DOHH2 (cell line): Measurements from ENCODE around the gene KIF26A.

Source experiments
- H3F3A ChIP-seq: fragments of 200-600 bp; sonication (generic), shearing (Covaris generic); 2 replicates; pipeline ENCODE4 v1.6.0; 2016; ENCODE audit warnings: antibody characterized with exemption, mild to moderate bottlenecking; ENCODE audit not compliant: control insufficient read depth, insufficient read depth
- H3K27ac ChIP-seq: fragments of 200-600 bp; sonication (generic); 2 replicates; pipeline ENCODE4 v1.5.1; 2014; ENCODE audit warnings: low read depth, mild to moderate bottlenecking, low read length, moderate library complexity
- H3K27me3 ChIP-seq: fragments of 200-600 bp; sonication (generic); 2 replicates; pipeline ENCODE4 v1.6.1; 2014; ENCODE audit warnings: mild to moderate bottlenecking, low read length, mixed read lengths; ENCODE audit not compliant: control insufficient read depth
- H3K36me3 ChIP-seq: fragments of 200-600 bp; sonication (generic); 2 replicates; pipeline ENCODE4 v1.6.1; 2014; ENCODE audit warnings: mild to moderate bottlenecking, low read length, moderate library complexity, mixed read lengths; ENCODE audit not compliant: control insufficient read depth
- H3K4me1 ChIP-seq: fragments of 200-600 bp; sonication (generic); 2 replicates; pipeline ENCODE4 v1.6.1; 2014; ENCODE audit warnings: mild to moderate bottlenecking, low read length, mixed read lengths; ENCODE audit not compliant: control insufficient read depth
- H3K4me2 ChIP-seq: fragments of 200-600 bp; sonication (generic); 2 replicates; pipeline ENCODE4 v1.6.0; 2014; ENCODE audit warnings: mild to moderate bottlenecking, low read length, moderate library complexity
- H3K4me3 ChIP-seq: fragments of 200-600 bp; sonication (generic); 2 replicates; pipeline ENCODE4 v1.5.1; 2014; ENCODE audit warnings: mild to moderate bottlenecking, low read length, mixed read lengths
- H3K79me2 ChIP-seq: fragments of 200-600 bp; sonication (generic); 2 replicates; pipeline ENCODE4 v1.6.1; 2014; ENCODE audit warnings: mild to moderate bottlenecking, low read length, mixed read lengths; ENCODE audit not compliant: control insufficient read depth
- H3K9me2 ChIP-seq: fragments of 200-600 bp; sonication (generic); replicated peaks from 2 replicates; pipeline ENCODE4 v1.6.1; 2014; ENCODE audit warnings: mild to moderate bottlenecking, low read length, mixed read lengths; ENCODE audit not compliant: control insufficient read depth
- H3K9me3 ChIP-seq: fragments of 200-600 bp; sonication (generic); 2 replicates; pipeline ENCODE4 v1.6.1; 2014; ENCODE audit warnings: antibody characterized with exemption, low read length, mixed read lengths; ENCODE audit not compliant: control insufficient read depth, insufficient read depth
- H4K20me1 ChIP-seq: fragments of 200-600 bp; sonication (generic); 2 replicates; pipeline ENCODE4 v1.6.0; 2014; ENCODE audit warnings: low read depth, mild to moderate bottlenecking, antibody characterized with exemption, low read length, moderate library complexity; ENCODE audit not compliant: control insufficient read depth, insufficient read depth
- CTCF ChIP-seq: fragments of 200-600 bp; sonication (generic); IDR thresholded peaks from one replicate; pipeline ENCODE4 v1.5.1; 2014; ENCODE audit warnings: antibody characterized with exemption, mild to moderate bottlenecking, low read depth, low read length; ENCODE audit not compliant: poor library complexity, severe bottlenecking
- EZH2phosphoT487 ChIP-seq: fragments of 200-600 bp; sonication (generic); IDR thresholded peaks from 2 replicates; pipeline ENCODE4 v1.6.1; 2017; ENCODE audit warnings: borderline replicate concordance, mild to moderate bottlenecking, antibody characterized with exemption, low read length, moderate library complexity, mixed read lengths

Gene KIF26A

GRCh38 chr14:104150136-104151025 is 12.0 kb downstream of the KIF26A start:
- Histone ChIP-seq H4K20me1 (no peaks in the 10 kb centered on the region), H3K4me3 (no peak overlapping the region), H3F3A (no peaks in the 10 kb centered on the region), H3K79me2 (no peaks in the 10 kb centered on the region), H3K9me2 (no peaks in the 10 kb centered on the region), H3K27me3 (no peaks in the 10 kb centered on the region), H3K4me1 (no peaks in the 10 kb centered on the region), H3K36me3 (no peaks in the 10 kb centered on the region), H3K27ac (no peak overlapping the region), H3K4me2 (no peak overlapping the region), H3K9me3 (no peaks in the 10 kb centered on the region)
- TF ChIP-seq CTCF = peak; percentile 39
- no peak for TF ChIP-seq EZH2phosphoT487

DNA sequence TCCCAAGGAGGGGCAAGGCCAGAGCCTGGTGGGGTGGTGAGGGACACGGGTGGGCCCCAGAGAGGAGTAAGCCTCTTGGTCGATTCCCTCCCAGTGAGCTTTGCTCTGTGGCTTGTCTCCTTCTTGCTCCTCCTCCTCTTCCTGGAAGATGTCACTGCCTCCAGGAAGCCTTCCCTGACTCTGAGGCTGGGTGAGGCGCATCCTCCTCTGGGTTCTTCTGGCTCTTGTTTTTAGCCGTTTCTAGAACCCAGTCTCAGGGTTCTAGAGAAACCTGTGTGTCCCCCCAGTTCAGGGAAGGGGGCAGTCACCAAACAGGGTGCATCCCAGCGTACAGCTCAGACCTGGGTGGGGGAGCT is 12.6 kb downstream of the KIF26A start:
- no peaks in the 10 kb centered on the region for H3K4me1 ChIP-seq
- H3K79me2 ChIP-seq = no peaks in the 10 kb centered on the region
- no peak overlapping the region for H3K27ac ChIP-seq
- H3K9me3 ChIP-seq = no peaks in the 10 kb centered on the region
- no peak overlapping the region for H3K4me2 ChIP-seq
- H3K4me3 ChIP-seq = no peak overlapping the region
- no peaks in the 10 kb centered on the region for H3K9me2 ChIP-seq
- no peaks in the 10 kb centered on the region for H3K36me3 ChIP-seq
- no peaks in the 10 kb centered on the region for H3K27me3 ChIP-seq
- no peaks in the 10 kb centered on the region for H3F3A ChIP-seq
- H4K20me1 ChIP-seq = no peaks in the 10 kb centered on the region
- no peak for TF ChIP-seq EZH2phosphoT487
- no peak for TF ChIP-seq CTCF

- no peaks in the 10 kb centered on the region for H4K20me1 ChIP-seq
- no peak overlapping the region for H3K27ac ChIP-seq
- H3K4me1 ChIP-seq = no peaks in the 10 kb centered on the region
- no peaks in the 10 kb centered on the region for H3K79me2 ChIP-seq
- H3K27me3 ChIP-seq = no peaks in the 10 kb centered on the region
- no peaks in the 10 kb centered on the region for H3K36me3 ChIP-seq
- no peaks in the 10 kb centered on the region for H3F3A ChIP-seq
- H3K4me2 ChIP-seq = no peak overlapping the region
- H3K4me3 ChIP-seq = no peak overlapping the region
- no peaks in the 10 kb centered on the region for H3K9me2 ChIP-seq
- H3K9me3 ChIP-seq = no peaks in the 10 kb centered on the region
- TF ChIP-seq EZH2phosphoT487 (no peak), CTCF (no peak)
These were observed 13.3 kb downstream of the KIF26A start for GRCh38 chr14:104151566-104152245.
